Effector memory CD8-positive, alpha-beta T cell (primary cell): ENCODE results near the gene SLC46A1.
A peak's percentile ranks its signal among the peaks of the same experiment; 100 is the strongest.

Source experiments
- ATAC-seq: fragments of 150-1000 bp; cut with Tn5 transposase; replicated peaks from 2 replicates; pipeline ENCODE4 v1.10.0; 2021; ENCODE audit warnings: mild to moderate bottlenecking, moderate library complexity
- DNase-seq, 3 experiments: peaks; one replicate each; pipeline ENCODE4 v3.0.0; 2021
- H3K27ac Mint-ChIP-seq, 2 donors: one replicate each; pipeline ENCODE4 v1.8.0; 2022; ENCODE audit warnings: mild to moderate bottlenecking in 2 of 2, mixed read lengths in 2 of 2, moderate library complexity in 2 of 2
- H3K27me3 Mint-ChIP-seq, 2 donors: one replicate each; pipeline ENCODE4 v1.8.0; 2022; ENCODE audit warnings: mixed read lengths in 2 of 2
- H3K36me3 Mint-ChIP-seq: one replicate; pipeline ENCODE4 v1.8.0; 2022; ENCODE audit warnings: mild to moderate bottlenecking, moderate library complexity, mixed read lengths; ENCODE audit not compliant: insufficient read depth
- H3K4me1 Mint-ChIP-seq, 2 donors: one replicate each; pipeline ENCODE4 v1.8.0; 2022; ENCODE audit warnings: low read depth in 2 of 2, mixed read lengths in 2 of 2
- H3K4me3 Mint-ChIP-seq, 2 donors: one replicate each; pipeline ENCODE4 v1.8.0; 2022; ENCODE audit warnings: mild to moderate bottlenecking in 2 of 2, mixed read lengths in 2 of 2, moderate library complexity in 2 of 2
- H3K9me3 Mint-ChIP-seq, 2 donors: one replicate each; pipeline ENCODE4 v1.8.0; 2022; ENCODE audit warnings: mixed read lengths in 2 of 2

SLC46A1 gene

DNA sequence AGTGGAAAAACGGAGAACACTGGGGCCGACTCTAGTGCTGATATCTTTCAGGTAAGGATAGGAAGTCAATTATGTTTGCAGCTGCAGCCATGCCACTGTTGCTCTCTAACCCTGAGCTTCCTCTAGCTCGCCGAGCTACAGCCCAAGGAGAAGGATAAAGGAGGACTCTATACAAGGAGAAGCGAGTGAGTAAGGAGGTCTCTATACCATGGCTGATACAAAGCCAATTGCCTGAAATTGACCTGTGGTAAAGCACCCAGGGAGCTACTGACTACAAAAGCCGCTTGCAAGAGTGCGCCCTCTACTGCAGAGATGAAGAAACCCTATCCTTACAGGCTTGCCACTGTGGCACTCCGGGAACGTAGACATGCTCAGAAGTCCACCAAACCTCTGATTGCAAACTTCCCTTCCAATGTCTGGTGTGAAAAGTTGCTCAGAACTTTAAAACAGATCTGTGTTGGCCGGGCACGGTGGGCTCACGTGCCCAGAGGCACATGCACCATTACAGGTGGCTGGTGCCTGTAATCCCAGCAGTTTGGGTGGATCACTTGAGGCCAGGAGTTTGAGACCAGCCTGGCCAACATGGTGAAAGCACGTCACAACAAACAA is 10.8 kb upstream of the SLC46A1 start:
- peak; percentile 79 for ATAC-seq

DNA sequence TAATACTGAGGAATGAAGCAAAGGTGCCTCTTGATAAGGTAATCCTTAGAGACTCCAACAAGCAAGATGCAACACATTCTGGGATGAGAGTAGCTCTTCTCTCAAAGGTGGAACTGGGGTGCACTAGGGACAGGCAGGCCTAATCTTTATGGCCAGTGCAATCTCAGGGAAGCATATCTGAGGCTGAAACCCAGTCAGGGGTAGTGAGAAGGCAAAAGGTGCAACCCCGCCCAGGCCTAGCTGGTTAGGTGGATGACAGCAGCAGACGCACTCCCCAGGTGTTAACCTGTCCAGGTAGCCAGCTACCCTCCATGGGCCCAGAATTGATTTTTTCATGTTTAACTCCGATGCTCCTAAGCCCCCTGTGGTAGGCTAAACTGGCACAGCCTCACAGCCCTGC is 9.9 kb upstream of the SLC46A1 start:
- peaks cover 6 to 37% of the 10 kb centered on the region in 2 donors for H3K27me3 Mint-ChIP-seq
- H3K9me3 Mint-ChIP-seq: no peaks in the 10 kb centered on the region
- H3K4me3 Mint-ChIP-seq: no peak overlapping the region
- peaks cover 5 to 7% of the 10 kb centered on the region in 2 donors for H3K4me1 Mint-ChIP-seq
- H3K27ac Mint-ChIP-seq: no peak overlapping the region
- no peak for ATAC-seq
- peaks cover 3% of the 10 kb centered on the region for H3K36me3 Mint-ChIP-seq
- no peak for DNase-seq

More for the DNA sequence above, 10.8 kb upstream of the SLC46A1 start:
- DNase-seq: peak; percentile 40 to 46 (median 46)
- Mint-ChIP-seq H3K4me1 (peaks cover 5 to 7% of the 10 kb centered on the region in 2 donors), H3K36me3 (peaks cover 3% of the 10 kb centered on the region), H3K27me3 (peaks cover 6 to 37% of the 10 kb centered on the region in 2 donors), H3K9me3 (no peaks in the 10 kb centered on the region), H3K4me3 (no peak overlapping the region), H3K27ac (no peak overlapping the region)

DNA sequence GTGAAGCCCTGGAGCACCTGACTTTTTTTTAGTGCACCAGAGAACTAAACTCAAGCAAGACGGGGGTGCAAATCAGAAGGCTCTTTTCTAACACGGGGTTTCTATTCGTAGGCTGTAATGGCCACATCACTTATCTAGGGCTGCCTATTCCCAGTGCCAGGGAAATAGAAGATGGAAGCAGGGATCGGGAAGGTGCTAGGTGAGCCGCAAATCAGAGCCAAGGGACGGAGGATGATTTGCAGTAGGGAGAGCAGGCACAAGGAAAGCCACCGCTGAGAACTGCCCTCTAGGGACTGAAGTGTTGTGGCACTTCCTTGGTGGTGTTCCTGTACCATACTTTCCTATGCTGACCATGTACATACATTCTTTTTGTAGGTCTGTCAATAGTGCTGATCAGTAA is 7.8 kb upstream of the SLC46A1 start:
- Mint-ChIP-seq H3K27me3 (peaks cover 6 to 38% of the 10 kb centered on the region in 2 donors), H3K9me3 (no peaks in the 10 kb centered on the region), H3K4me1 (peaks cover 5 to 7% of the 10 kb centered on the region in 2 donors), H3K36me3 (peaks cover 3% of the 10 kb centered on the region), H3K4me3 (no peak overlapping the region), H3K27ac (no peak overlapping the region)
- no peak for DNase-seq
- ATAC-seq: no peak

DNA sequence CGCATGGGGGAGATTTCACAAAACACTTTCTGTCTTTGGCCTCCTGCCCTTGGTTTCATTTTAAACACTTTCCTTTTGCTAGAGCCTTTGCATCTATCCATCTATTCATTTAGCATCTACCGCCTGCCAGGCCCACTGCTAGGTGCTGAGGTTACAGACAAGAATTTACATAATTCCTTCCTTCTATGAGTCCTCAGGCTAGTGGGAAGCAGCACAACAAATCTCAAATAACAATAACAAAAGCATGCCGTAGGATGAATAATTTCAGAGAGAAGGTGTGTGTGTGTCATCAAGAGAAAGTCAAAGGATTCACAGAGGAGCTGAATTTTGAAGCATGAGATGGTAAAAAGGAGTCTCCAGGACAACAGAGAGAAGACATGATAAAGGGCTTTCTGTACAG is 6.1 kb upstream of the SLC46A1 start:
- DNase-seq (no peak), ATAC-seq (no peak)
- peaks cover 3% of the 10 kb centered on the region for H3K36me3 Mint-ChIP-seq
- H3K27me3 Mint-ChIP-seq: peaks cover 23 to 54% of the 10 kb centered on the region in 2 donors
- no peak overlapping the region for H3K27ac Mint-ChIP-seq
- peaks cover 5 to 7% of the 10 kb centered on the region in 2 donors for H3K4me1 Mint-ChIP-seq
- H3K4me3 Mint-ChIP-seq: no peak overlapping the region
- H3K9me3 Mint-ChIP-seq: no peaks in the 10 kb centered on the region

DNA sequence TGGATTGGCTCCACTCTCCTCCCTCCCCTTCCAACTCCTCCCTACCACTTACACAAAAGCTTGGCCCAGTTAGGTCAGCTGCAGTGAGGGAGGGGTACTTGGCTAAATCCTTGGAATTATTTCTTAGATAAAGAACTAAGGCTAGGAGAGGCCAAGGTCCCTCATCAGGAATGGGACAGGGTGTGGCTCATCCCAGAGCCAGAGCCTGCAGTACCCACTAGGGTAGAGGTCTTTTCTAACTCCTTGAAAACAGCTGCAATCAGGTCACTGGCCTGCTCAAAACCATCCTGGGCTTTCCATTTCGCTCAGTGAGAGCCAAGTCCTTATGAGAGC is 1.9 kb upstream of the SLC46A1 start:
- Mint-ChIP-seq H3K9me3 (no peaks in the 10 kb centered on the region), H3K27ac (no peak overlapping the region), H3K36me3 (peaks cover 3% of the 10 kb centered on the region), H3K27me3 (peaks cover 17 to 20% of the 10 kb centered on the region in 2 donors), H3K4me1 (peaks cover 0 to 6% of the 10 kb centered on the region in 2 donors), H3K4me3 (no peak overlapping the region)
- ATAC-seq (no peak), DNase-seq (no peak)

DNA sequence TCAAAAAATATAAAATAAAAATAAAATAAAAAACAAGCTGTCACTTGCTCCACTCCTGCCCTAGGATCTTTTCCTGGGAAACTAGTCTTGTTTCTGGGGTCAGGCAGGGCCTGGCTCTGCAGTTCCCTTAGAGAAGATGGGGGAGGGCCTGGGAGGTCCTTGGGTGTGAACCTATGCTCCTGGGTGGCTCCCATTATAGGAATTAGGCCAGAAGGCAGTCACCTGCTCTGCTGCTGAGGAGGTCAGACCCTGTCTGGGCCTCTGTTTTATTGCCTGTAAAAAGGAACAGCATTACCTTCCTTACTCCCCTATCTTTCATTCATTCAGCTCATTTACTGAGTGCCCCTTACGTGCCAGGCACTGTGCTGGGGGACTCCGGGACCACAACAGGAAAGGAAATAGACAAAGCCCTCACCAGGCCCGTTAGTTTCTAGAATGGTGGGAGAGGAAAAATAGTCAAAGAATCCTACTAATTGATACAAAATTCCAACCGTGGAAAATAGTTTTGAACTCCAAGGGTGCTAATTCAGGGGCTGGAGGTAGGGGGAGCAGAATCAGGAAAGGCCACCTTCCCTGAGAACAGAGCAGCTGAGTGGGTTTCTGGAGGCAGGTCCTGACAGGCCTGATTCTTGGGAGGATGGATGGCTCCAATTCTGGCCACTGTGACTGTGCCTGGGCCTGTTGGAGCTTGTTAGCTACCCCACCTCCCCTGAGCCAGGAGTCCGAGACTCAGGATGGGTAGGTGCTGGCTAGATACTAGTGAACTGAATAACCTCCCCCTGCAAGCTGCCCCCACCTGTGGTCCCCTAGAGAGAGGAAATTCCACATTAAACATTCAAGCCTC is 1.3 kb upstream of the SLC46A1 start:
- Mint-ChIP-seq H3K36me3 (peaks cover 3% of the 10 kb centered on the region), H3K4me3 (no peak overlapping the region), H3K27me3 (peaks cover 17 to 20% of the 10 kb centered on the region in 2 donors), H3K9me3 (no peaks in the 10 kb centered on the region), H3K4me1 (peaks cover 0 to 6% of the 10 kb centered on the region in 2 donors), H3K27ac (no peak overlapping the region)
- ATAC-seq (no peak), DNase-seq (no peak)

DNA sequence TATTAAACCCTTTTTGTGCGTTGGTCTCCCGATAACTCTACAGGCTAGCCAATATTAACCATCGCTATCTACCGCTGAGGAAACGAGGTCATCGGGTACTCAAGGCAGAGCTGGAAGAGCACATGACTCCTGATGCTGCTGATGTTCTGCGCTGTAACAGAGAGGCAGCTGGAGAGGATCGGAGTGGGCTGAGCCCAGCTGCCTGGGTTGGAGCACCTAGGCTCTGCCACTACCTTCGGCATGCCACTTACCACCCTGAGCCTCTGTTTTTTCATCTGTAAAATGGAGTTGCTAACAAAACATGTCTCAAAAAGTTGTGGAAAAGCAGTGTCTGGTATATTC is 432 bp upstream of the SLC46A1 start:
- peaks cover 17 to 20% of the 10 kb centered on the region in 2 donors for H3K27me3 Mint-ChIP-seq
- ATAC-seq: peak; percentile 27
- H3K4me1 Mint-ChIP-seq: peaks cover 0 to 9% of the 10 kb centered on the region in 2 donors
- H3K27ac Mint-ChIP-seq: no peak overlapping the region
- peak overlapping the region; percentile 64 to 74 for H3K4me3 Mint-ChIP-seq
- DNase-seq: no peak
- H3K9me3 Mint-ChIP-seq: no peaks in the 10 kb centered on the region
- H3K36me3 Mint-ChIP-seq: peaks cover 3% of the 10 kb centered on the region

DNA sequence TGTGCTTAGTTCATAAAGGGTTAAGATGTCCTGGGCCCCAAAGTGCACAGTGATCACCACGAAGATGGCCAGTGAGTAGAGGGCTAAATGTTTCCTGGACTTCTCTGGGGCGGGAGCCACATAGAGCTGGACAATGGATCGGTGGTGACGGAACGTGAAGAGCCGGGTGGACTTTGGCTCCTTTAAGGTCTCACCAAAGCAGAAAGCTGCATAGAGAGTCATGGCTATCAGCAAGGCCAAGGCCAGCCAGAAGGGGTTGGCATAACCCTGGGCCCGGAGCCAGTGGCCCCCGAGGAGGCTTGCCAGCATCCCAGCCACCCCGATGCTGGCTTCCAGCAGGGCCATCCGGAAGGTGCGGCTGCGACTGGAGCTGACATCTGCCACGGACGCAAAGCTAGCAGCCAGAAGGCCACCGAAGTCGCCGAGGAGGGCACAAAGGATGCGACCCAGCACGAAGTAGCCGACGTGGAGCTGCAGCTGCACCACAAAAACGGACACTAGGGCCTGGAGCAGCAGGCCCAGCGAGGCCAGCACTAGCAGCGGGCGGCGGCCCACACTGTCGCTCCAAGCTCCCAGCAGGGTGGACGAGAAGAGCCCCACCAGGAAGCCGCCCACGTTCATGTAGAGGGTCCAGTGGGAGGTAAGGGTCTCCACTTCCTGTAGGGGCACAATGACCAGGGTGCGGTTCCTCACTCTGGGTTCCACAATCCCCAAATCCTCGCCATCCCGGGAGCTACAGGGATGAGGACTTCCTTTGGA is 1.0 kb downstream of the SLC46A1 start:
- Mint-ChIP-seq H3K27me3 (peaks cover 17 to 20% of the 10 kb centered on the region in 2 donors), H3K27ac (peak overlapping the region in 1 of 2 donors; percentile 72), H3K9me3 (no peaks in the 10 kb centered on the region), H3K36me3 (peaks cover 3% of the 10 kb centered on the region), H3K4me1 (peaks cover 0 to 9% of the 10 kb centered on the region in 2 donors), H3K4me3 (peak overlapping the region; percentile 73 to 74)
- no peak for ATAC-seq
- DNase-seq: no peak

DNA sequence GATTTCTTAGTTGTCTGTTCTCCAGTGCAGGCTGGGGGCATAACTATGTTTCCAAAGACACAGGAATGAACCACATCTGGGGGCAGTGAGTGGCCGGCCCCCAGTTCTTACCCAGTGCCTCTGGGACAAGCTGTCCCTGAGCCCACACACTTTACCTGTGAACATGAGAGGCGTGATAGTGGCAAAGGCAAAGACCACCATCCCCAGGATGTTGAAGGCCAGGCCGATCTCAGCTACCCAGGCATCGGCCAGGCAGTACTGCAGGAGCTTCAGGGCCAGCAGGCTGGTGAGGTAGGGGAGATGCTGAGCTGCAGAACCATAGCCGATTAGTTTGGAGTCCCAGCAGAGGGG is 1.6 kb downstream of the SLC46A1 start:
- ATAC-seq (no peak), DNase-seq (no peak)
- no peak overlapping the region for H3K27ac Mint-ChIP-seq
- no peaks in the 10 kb centered on the region for H3K9me3 Mint-ChIP-seq
- H3K4me1 Mint-ChIP-seq: peaks cover 0 to 9% of the 10 kb centered on the region in 2 donors
- peaks cover 3% of the 10 kb centered on the region for H3K36me3 Mint-ChIP-seq
- H3K4me3 Mint-ChIP-seq: peak overlapping the region in 1 of 2 donors; percentile 74
- peaks cover 17 to 20% of the 10 kb centered on the region in 2 donors for H3K27me3 Mint-ChIP-seq

DNA sequence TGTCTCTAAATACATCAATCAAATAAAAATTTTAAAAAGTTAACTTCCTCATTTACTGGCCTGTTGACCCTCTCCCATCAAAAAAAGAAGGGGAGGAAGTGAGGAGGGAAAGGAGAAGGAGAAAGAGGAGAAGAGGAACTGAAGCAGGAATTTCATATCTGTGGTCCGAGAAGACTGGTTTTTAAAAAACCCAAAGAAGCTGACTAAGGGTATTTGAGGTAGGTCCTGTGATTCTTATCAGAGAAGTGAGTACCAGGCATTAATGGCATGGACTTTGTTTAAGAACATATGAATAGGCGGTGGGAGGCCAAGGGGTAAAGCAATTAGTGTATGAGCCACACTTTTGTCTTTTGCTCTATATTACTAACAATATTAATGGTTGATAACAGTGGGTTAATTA is 2.0 kb downstream of the SLC46A1 start:
- peaks cover 17 to 20% of the 10 kb centered on the region in 2 donors for H3K27me3 Mint-ChIP-seq
- H3K36me3 Mint-ChIP-seq: peaks cover 3% of the 10 kb centered on the region
- peaks cover 0 to 9% of the 10 kb centered on the region in 2 donors for H3K4me1 Mint-ChIP-seq
- peak overlapping the region; percentile 55 to 74 for H3K4me3 Mint-ChIP-seq
- no peaks in the 10 kb centered on the region for H3K9me3 Mint-ChIP-seq
- no peak for DNase-seq
- no peak overlapping the region for H3K27ac Mint-ChIP-seq
- no peak for ATAC-seq

DNA sequence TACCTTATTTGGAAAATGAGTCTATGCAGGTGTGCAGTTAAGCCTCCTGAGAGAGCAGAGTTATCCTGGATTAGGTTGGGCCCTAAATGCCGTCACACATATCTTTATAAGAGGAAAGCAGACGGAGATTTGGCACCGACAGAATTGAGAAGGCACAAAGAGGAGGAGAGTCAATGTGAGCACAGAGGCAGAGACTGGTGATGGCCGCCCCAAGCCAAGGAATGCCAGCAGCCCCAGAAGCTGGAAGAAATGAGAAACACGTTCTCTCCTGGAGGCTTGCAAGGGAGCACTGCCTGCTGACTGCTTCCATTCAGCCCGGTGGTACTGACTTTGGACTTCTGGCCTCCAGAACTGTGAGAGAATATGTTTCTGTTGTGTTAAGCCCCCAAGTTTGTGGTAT is 3.2 kb downstream of the SLC46A1 start:
- DNase-seq: no peak
- Mint-ChIP-seq H3K27ac (no peak overlapping the region), H3K9me3 (no peaks in the 10 kb centered on the region), H3K27me3 (peaks cover 7 to 9% of the 10 kb centered on the region in 2 donors), H3K36me3 (peaks cover 3% of the 10 kb centered on the region), H3K4me3 (no peak overlapping the region), H3K4me1 (peaks cover 0 to 9% of the 10 kb centered on the region in 2 donors)
- ATAC-seq: no peak

DNA sequence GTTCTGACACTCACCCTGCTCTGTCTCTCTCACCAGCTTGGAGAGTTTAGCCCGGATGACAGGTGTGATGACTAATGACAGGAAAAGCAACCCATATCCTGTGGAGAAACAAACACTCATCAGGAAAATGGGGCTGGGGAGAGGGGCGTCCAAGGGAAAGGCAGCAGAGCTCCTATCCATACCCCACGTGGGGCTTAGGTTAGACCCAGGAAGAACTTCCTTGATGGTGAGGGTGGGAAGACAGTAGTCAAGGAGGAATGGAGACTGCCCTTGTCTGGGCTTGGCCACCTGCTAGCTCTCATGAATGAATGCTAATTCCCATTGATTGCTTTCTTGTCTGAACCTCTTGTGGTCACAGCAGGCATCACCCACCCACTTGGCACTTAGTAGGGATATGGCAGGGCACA is 3.8 kb downstream of the SLC46A1 start:
- no peaks in the 10 kb centered on the region for H3K9me3 Mint-ChIP-seq
- peaks cover 0 to 9% of the 10 kb centered on the region in 2 donors for H3K4me1 Mint-ChIP-seq
- H3K4me3 Mint-ChIP-seq: no peak overlapping the region
- peaks cover 1 to 3% of the 10 kb centered on the region in 2 donors for H3K27me3 Mint-ChIP-seq
- H3K36me3 Mint-ChIP-seq: peaks cover 3% of the 10 kb centered on the region
- peak overlapping the region; percentile 9 to 60 for H3K27ac Mint-ChIP-seq
- DNase-seq (no peak), ATAC-seq (no peak)

DNA sequence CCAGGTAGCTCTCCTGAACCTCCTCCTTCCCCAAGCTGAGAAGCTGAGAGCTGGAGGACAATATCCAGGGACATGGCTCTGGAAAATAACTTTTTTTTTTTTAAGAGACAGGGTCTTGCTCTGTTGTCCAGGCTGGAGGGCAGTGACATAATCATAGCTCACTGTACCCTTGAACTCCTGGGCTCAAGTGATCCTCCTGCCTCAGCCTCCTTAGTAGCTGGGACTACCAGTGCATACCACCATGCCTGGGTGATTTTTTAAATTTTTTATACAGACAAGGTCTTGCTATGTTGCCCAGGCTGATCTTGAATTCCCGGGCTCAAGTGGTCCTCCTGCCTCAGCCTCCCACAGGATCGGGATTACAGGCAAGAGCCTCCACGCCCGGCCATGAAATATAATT is 6.2 kb downstream of the SLC46A1 start:
- H3K36me3 Mint-ChIP-seq: no peaks in the 10 kb centered on the region
- no peak for DNase-seq
- H3K27ac Mint-ChIP-seq: peak overlapping the region; percentile 23 to 38
- ATAC-seq: no peak
- H3K27me3 Mint-ChIP-seq: no peaks in the 10 kb centered on the region
- H3K4me3 Mint-ChIP-seq: no peak overlapping the region
- peaks cover 0 to 3% of the 10 kb centered on the region in 2 donors for H3K4me1 Mint-ChIP-seq
- H3K9me3 Mint-ChIP-seq: no peaks in the 10 kb centered on the region
